RKO (cell line): ENCODE data around the gene GLRA2.
"Not testable (repeated sequence)": the region's sequence is repeated elsewhere in the genome, so short reads cannot be mapped to it uniquely, and the experiment has no call there.

Source experiments
- DNase-seq: peaks from one replicate; pipeline ENCODE4 v3.0.0-alpha.2; 2016; ENCODE audit warnings: low spot score

GLRA2 gene

DNA sequence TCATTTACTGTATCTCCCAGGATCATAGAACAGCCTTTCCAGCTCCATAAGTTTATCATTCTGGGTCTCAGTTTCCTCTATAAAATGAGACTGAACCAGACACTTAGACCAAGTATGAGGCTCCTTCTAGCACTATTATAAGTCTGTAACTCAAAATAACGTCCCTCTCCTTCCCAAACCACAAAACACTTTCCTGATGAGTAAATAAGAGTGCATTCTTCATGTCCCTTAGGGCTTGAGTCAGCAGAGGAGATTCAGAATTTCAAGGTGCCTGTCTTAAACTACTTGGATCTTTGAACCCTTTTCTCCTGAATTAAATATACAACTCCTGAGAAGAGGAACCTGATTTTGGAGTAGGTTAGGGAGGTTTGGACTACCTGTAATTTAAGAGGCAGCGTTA lies 62.6 kb downstream of the GLRA2 start:
- DNase-seq = no peak

DNA sequence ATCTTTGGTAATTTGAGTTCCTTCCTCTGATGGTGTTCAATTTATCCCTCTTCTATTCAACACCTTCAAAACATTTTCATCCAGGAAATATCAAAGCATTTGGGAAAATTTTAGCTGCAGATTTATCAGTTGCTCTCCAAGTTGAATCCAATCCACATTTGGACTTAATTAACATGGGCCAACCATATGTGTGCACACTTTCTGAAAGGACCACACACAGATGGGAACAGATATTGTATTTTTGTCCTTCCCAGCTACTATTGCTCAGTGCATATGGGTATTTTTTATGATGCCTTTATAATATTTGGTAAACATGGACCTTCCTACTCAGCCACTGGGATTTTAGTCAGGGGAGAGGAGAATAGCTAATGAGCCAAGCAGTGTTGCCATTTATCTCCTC lies 65.2 kb downstream of the GLRA2 start:
- no peak for DNase-seq

DNA sequence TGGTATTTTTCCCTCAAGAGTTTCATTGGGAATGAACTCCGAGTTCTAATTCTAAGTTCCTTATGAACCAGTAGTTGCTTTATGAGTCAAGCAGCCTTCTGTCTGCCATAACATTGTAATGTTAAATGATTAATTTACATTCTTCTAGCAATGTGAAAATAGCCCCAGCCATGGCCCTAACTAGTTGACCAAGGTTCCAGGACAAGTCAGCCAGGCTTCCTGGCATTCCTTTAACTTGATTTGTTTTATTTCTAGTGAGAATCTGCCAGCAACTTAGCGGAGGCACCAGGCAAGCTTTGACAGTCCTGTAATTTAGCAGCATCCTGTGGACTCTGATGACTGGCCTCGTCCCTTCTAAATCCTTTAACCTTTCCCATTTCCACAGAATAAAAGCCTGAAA lies 69.0 kb downstream of the GLRA2 start:
- no peak for DNase-seq

DNA sequence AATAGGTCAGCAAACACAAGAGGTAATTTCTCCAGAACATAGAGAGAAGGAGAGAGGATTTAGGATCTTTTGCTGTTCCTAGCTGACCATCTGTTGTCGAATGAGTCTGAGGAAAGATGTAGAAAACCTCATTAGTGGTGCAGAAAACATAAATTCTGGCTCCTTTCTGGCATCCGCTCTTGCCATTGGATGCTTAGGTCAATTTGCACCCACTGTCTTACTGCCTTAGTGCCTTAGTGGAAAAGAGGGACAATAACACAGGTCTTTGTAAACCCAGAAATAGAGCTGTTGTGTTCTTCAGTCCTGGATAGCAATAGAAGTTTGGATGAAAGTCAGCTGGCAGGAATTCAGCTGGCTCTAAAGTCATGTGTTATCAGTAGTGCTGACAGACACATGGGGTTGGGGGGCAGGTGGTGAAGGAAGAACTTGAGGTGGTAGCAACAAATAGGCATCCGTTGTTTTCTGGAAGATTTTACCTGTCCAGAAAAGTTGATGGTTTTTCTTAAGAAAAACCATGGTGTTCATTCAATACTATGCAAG lies 78.2 kb downstream of the GLRA2 start:
- DNase-seq = no peak

DNA sequence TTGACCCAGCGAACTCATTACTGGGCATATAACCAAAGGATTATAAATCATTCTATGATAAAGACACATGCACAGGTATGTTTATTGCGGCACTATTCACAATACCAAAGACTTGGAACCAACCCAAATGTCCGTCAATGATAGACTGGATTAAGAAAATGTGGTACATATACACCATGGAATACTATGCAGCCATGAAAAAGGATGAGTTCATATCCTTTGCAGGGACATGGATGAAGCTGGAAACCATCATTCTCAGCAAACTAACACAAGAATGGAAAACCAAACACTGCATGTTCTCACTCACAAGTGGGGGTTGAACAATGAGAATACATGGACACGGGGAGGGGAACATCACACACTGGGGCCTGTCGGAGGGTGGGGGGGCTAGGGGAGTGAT lies 83.1 kb downstream of the GLRA2 start:
- DNase-seq = not testable (repeated sequence)

DNA sequence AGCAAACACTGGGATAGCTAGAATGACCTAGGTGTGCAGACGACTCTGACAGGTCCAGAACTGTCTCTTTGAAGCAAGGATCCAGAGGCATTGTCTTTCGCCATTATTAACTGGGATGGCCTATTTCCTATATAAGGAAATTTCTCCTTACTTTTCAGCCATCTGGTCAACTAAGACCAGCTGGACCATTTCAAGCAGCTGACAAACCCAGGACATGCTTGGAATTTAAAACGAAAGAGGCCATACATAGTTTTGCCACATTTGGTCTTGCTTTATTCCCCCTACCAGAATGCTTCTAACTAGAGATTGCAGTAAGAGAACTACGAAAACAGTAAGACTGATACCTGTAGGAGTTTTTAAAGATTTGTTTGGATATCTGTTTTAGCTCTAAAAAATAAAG lies 87.0 kb downstream of the GLRA2 start:
- no peak for DNase-seq

DNA sequence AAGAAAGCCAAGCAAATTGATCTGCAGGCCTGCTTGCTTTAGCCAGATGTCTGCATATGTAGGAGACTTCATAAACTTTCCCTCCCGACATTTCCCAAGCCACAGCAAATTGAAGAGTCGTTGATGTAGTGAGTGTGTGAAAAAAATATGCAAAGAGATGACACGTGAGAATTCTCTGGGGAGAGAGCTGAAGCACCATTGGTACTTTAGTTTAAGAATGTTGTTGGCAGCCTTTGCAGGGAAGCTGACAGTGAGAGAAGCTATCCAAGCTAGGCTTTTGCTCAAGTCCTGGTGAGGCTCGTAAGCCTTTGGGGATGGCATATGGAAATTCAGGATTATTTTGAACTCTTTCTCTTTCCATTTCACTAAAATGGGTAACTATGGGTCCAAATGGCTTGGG lies 87.5 kb downstream of the GLRA2 start:
- no peak for DNase-seq

DNA sequence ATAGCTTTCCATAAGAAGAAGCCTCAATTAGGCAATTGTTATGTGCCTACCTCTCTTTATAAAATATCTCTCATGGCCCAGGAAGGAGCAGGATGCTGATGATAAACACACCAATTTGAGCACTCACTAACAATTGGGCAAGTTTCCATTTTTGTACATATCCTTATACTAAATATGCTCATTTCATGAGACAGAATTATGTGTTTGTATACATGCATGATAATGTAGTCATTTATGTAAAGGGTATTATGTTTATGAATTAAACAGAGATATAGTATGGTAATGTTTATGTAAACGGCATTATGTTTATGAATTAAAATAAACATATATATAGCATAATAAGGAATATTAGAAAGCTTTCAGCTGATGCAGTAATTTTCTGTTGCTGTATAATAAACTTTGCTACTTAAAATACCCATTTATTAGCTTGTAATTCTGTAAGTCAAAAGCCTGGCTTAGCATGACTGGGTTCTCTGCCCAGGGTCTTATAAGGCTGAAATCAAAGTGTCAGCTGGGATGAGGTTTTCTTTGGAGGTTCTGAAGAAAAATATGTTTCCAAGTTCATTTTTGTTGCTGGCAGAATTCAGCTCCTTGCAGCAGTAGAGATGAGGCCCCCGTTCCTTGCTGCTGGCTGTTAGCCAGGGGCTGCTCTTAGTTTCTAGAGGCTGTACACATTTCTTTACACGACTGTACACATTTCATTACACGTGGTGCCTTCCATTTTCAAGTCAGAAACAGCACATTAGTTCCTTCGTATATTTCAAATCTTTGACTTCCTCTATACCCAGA lies 89.0 kb downstream of the GLRA2 start:
- DNase-seq = no peak

DNA sequence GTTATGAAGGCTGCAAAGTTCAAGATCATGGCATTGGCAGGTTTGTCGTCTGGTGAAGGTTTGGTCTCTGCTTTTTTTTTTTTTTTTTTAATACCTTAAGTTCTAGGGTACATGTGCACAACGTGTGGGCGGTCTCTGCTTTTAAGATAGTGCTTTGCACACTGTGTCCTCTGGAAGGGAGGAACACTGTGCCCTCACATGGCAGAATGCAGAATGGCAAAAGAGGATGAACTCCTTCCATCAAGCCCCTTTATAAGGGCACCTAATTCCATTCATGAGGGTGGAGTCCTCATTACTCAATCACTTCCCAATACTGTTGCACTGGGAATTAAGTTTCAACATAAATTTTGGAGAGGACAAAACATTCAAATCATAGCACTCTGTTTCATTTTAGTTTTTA lies 101.4 kb downstream of the GLRA2 start:
- no peak for DNase-seq

DNA sequence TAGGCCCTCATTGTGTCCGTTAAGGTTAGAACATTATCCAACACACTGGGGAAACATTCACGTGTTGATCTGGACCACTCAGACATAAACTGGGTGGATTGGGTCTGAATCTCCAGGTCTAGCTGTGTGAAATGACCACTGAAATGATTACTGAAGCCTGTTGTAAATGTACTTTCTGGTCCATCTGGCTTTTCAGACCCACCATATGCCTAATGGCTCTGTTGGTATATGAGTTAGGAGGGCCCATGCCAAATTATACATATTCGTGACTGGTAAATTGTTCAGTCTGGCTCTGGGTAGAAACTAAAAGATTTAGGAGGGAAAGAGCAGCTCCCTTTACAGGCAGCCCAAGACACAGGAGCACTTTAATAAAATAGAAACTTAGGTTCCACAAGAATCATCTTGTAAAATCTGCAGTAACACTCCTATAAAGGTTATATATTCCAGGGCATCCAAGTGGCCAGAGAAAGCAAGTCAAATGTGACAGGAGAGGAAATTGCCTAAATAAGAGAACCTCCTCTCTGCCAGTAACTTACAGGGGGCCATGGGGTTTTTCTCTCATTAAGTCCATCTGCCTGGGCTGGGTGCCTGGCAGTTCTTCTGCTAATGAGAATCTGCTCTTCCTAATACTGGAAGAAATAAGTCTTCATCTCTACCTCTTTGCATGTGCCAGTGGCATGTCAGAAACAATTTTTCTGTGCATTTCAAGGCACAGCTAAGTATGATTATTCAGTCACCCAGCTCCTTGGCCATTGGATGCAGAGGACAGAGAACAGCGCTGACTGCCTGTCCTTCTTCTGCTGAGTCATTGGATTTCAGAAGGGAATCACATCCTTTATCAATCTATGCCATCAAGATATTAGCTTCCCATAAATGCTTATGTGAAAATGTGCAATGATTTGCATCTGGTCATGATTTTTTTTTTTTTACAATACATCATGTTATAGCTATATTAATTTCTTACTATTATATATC lies 112.6 kb downstream of the GLRA2 start:
- DNase-seq = no peak

DNA sequence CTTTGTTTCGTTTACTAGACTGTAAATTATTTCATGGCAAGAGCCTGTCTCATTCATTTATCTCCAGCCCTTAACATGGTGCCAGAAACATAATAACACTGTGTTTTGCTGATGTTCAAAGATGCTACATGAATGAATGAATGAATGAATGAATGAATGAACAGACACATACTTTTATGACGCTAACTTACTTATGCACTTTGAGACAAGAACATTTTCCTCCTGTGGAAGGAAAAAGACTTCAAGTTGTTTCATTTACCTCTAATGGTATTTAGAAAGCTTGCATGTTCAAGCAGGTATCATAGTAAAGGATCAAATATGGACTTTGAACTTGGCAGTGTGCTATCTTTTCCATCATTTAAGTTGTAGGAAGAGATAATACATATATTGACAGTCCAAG lies 131.6 kb downstream of the GLRA2 start:
- no peak for DNase-seq

DNA sequence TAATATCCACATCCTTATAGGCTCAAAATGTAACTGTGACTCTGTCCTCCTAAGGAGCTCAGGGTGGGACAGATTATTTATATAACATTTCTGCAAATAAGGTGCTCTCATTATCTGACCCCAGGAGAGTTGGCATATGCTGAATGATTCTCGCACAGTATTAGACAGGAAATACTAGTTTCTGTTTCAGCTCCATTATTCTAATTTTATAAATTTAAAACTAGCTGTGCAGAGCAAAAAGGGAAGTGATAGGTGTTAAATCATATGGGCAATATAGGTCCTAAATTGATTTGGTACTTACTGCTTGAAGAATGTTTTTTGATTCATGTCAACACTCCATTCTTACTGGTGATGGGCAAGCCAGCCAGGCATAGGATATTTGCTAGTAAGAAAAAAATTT lies 141.5 kb downstream of the GLRA2 start:
- no peak for DNase-seq

DNA sequence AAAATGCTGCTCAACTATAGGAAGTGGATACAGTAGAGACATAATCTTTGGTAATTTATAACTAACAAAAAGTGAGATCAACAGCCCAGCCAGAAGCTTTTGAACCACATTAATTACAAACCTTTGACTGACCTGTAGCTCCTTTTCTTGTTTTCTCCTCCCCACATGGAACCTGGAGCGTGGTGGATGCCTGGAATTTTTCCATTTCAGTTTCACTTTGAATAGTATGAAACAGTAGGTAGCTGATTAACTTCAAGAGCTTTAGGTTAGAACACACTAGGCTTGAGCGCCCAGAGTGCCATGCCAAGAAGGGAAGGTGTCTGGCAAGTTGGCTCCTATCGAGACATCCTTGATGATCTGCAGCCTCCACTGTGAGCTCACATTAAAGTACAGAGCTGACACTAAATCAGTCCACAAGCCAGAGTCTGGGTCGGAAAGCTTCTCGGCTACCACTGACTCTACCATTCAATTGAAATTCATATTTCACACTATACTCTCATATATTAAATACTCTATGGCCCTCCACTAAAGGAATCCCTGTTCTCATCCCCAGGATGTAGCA lies 143.4 kb downstream of the GLRA2 start:
- no peak for DNase-seq

DNA sequence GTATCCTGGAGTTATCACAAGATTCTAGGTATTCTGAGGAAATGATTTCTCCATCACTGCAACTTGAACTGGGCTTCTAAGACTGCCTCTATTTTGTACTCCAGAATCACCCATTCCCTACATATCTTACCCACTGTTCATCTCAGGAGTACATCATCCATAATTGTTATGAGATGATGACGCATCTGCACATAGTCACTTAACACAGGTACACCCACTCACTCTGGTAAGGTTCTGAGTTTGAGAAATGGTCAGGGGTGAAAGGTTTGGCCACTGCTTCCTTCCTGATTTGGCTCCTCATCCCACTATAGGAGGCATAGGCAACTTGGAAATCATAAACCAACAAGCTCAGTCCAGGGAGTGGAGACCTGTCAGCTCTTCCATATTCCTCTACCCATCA lies 143.9 kb downstream of the GLRA2 start:
- peak; percentile 4 for DNase-seq

DNA sequence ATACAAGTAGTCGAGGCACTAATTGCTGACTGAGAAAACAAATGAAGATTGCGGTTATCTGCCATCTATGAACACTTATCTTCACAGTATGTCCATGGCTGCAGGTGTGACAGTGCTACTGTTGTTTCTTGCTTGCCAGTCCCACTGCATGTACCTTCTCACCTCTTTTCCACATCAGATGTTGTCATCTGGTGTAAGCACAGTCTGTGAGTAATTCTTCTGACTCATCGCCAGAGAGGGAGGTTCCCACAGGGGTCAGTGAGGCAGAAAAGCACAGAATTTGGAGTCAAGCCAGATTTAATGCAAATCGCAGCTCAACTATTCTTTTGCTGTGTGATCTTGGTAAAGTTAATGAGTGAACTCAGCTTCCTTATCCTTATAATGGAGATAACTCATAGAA lies 144.4 kb downstream of the GLRA2 start:
- DNase-seq = peak; percentile 89

DNA sequence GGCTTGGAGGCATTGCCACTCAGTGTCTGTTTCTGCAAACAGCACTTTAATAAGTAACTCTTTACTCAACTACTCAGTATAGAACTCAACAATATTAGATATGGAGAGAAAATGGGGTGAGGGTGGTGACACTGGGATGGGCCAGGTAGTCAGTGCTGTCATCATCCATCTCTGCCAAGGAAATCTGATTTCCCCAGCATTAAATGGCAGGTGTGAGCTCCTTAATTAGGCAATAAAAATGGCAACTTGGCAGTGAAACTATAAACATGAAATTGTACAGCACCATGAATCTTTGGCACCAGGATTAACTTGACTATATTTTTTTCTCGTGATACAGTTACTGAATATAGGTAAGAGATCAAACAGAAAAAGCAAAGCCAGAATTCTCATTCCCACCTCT lies 146.2 kb downstream of the GLRA2 start:
- no peak for DNase-seq

DNA sequence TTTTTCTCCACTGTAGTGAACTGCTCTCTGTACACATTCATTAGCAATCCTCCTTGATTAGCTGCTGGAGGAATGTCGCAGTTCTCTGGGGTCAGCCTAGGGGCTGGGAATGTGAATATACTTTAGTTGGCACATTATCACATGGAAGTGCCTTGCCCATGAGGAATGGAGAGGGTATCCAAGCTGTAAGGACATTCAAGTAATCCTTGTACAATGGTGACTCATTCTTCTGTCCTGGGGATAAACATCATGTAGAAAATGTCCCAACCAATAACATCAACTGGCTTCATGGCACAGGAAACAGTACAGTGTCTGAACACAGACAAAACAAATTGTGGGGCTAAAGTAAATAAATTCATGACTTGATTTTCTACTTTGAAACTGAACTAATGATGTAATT lies 147.1 kb downstream of the GLRA2 start:
- no peak for DNase-seq

DNA sequence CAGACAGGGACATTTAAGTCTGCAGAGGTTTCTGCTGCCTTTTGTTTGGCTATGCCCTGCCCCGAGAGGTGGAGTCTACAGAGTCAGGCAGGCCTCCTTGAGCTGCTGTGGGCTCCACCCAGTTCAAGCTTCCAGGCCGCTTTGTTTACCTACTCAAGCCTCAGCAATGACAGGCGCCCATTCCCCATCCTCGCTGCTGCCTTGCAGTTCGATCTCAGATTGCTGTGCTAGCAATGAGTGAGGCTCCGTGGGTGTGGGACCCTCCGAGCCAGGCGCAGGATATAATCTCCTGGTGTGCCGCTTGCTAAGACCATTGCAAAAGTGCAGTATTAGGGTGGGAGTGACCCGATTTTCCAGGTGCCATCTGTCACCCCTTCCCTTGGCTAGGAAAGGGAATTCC lies 159.0 kb downstream of the GLRA2 start:
- DNase-seq = not testable (repeated sequence)

DNA sequence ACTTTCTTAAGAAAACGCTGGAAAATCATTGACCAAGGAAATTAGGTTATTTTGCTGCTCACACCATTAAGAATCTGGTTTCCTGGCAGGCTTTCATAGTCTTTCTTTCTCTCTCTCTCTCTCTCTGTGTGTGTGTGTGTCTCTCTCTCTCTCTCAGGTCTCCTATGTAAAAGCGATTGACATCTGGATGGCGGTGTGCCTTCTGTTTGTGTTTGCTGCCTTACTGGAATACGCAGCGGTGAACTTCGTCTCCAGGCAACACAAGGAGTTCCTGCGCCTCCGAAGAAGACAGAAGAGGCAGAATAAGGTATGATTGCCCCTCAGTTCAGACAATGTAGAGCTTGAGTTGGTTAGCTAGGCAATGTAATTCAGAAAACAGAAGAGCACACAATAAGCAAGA lies 161.2 kb downstream of the GLRA2 start:
- no peak for DNase-seq

DNA sequence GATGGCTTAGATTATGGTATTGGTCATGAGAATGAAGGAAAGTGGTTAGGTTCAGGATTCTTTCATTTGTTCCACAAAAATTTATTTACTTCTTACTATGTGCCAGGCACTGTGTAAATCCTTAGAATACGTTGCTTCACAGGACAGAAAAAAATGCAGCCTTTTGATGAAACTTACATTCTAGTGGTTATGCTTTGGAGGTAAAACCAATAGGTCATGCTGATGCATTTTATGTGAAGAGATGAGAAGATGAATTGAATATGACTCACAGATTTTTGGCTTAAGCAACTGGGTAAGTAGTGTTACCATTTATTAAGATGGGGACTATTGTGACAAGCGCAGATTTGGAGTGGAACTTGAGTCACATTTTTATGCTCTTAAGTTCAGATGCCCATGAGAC lies 165.3 kb downstream of the GLRA2 start:
- no peak for DNase-seq

DNA sequence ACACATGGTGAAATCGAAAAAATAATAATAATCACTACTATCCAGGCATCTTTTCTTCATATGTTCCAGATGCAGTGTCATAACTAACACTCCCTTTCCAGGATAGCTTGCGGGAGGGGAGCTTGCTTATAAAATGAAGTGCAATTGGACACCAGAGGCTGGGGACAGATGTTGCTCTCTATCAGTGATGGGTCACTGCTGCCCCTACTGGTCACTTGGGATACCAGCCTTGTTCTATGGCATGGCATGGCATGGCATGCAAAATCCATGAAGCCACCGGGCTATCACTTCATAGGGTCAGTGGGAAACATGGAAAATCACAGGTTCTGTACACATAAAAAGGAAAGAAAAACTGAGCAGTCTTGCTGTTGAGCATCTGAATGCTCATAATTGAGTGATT lies 168.1 kb downstream of the GLRA2 start:
- peak; percentile 71 for DNase-seq

DNA sequence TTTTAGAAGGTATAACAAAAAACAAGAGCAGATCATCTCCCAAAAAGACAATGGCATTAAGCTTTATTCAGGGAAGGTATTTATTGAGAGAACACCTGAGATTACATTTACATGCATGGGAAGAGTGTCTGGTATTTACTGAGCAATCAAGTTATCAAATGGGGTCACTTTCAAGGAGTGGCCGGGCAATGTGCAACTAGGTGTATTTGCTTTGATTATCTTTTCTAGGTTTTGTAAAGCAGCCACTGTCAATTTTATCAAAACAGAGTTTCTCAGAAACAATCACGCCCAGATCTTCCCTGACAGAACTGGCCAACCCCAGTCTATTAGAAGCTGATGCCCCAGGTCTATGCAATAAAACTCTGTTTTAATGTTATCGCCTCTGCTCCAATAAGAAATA lies 169.5 kb downstream of the GLRA2 start:
- DNase-seq = no peak

DNA sequence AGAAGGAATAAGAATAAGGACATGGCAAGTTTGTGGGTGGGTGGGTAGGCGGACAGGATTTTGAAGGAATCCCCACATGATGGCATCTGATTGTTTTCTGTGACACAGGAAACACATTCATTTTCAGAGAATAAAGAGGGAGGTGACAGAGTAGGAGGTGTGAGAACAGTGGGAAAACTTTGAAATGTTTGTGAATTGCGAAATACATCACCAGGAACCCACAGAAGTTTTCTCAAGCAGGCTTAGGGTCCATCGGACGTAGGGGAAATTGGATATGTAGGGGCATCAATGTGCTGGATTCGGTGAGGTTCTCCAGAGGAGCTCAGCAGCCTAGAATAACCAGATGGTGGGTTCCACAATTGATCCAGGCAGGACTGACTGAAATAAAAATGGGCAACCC lies 171.6 kb downstream of the GLRA2 start:
- no peak for DNase-seq
